GM21576 (cell line): Measurements from ENCODE around the gene SNRNP70.
"Not testable (repeated sequence)": the region's sequence is repeated elsewhere in the genome, so short reads cannot be mapped to it uniquely, and the experiment has no call there.

ENCODE experiments used
- ATAC-seq: cut with Tn5 transposase; IDR thresholded peaks from one replicate; pipeline ENCODE4 v1.9.1; 2021; ENCODE audit warnings: mild to moderate bottlenecking, moderate library complexity; ENCODE audit not compliant: unreplicated experiment

The SNRNP70 gene

DNA sequence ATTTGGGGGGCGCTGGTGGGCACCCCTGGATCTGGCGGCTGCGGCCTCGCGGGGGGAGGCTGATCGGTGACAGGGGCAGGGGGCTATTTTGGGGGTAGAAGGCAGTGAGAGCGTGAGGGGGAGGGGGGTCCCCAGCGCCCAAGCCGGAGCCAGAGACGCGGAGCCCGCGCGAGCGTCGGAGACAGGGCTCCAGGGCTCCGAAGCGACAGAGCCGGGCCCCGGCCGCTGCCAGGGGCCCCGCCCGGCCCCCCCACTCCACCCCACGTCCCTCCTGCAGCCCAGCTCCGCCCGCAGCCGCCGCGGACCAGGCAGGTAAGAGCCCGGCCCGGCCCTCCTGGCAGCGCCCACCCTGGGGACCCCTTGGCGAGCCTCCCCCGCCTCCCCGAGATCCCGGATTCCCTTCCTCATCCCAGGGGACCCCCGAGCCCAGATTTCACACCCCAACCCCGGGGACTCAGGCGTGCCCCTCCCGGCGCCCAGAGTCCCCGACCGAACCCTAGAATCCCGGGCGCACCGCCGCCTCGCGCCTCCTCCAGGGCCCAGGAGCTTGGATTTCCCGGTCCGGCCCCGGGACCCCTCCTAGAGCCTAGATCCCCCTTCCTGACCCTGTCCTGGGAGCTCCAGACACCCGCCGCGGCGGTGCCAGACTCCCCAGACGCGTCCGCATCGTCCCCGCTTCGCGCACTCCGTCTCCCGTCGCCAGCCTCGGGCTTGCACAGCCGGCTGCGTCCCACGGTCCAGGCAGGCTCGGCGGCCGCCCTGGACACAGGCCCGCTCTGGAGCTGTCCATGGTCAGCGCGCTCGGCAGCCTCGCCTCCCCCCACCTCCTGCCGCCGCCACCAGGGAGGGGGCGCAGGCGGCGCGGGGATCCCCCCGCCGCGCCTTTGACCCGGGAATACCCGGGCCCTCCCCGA, 34.4 kb downstream of the SNRNP70 start, which contains the start of gene PPFIA3:
PPFIA3 (plus strand) TSS at position 134 of the 914 bp plus-strand sequence. CDS start 8,330 bp downstream, outside the sequence.
- ATAC-seq = no peak

DNA sequence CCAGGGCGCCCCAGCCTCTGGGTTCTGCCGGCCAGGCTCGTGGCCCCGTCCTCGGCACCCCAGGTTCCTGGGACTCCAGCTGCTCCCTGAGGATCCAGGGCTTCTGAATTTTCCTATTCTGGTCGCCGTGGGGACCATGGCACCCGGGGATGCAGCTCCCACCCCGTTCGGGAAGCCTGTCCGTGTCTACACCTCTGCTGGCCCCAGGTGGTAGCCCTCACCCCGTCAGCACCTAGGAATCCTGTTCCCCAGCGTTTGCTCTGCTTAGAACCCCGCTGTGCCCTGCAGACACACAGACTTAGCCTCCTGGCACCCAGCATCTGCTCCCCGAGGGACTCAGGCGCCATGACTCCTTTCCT, 35.1 kb downstream of the SNRNP70 start:
- ATAC-seq = no peak

DNA sequence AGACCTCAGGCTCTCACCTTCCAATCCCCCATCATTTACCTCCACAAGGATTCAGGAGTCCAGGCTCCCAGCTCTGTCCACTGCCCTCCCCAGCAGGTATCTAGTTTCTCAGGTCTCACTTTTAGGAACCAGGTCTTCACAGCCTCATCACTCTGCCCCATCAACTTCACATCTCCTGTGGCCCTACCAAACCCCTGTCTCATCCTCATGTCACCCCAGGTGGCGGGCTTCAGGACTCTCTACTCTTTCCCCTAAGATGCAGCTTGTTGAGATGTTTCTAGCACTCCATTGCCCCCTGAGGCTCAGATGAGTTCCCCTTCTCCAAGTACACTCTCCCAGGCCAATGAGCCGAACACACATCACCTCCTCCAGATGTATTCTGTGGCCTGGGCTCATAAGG, 35.6 kb downstream of the SNRNP70 start:
- no peak for ATAC-seq

DNA sequence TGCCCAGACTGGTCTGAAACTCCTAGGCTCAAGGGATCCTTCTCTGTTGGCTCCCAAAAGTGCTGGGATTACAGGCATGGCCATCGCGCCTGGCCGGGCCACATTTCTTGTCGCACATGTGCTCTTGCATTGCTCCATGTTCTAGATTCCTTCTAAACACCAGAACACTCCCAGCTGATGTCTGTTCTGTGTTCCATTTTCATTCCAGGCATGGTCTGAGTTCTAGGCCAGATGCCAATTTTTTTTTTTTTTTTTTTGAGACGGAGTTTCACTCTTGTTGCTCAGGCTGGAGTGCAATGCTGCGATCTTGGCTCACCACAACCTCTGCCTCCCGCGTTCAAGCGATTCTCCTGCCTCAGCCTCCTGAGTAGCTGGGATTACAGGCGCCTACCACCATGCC, 36.6 kb downstream of the SNRNP70 start:
- ATAC-seq = not testable (repeated sequence)

DNA sequence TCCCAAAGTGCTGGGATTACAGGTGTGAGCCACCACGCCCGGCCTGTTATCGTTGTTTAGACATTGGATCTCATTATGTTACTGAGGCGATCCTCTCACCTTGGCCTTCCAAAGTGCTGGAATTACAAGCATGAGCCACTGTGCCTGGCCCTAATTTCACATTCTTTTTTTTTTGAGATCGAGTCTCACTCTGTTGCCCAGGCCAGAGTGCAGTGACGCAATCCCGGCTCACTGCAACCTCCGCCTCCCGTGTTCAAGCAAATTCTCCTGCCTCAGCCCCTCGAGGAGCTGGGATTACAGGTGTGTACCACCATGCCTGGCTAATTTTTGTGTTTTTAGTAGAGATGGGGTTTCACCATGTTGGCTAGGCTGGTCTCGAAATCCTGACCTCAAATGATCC, 38.0 kb downstream of the SNRNP70 start:
- ATAC-seq = not testable (repeated sequence)

DNA sequence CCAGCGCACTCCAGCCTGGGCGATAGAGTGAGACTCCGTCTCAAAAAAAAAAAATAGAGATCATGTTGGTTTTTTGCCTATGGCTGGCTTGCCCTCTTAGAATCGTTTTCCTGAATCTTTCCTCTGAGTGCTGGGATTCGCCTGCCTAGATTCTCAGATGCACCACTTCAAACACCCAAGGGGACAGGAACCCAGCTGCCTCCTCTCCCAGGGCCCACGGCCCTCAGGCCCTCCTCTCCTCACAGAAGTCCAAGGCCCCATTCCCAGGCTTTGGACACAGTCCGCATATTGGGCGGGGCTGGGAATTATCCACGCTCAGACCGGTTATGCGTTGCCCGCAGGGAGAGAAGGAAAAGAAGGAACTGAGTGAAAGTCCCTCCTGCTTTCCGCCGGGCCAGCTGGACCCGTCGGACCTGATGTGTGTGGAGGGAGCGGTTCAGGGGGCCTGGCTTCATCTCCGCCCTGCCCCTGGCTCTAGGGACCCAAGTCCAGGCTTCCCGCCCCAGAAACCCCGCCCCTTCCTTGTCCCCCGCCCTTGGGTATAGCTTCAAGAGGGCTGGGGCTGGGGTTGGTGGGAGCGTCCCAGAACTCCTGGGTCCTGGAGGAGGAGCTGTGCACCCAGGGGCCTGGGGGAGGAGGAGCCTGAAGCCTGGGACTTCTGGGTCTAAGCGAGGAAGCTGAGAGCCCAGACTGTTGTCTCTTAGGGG, 39.9 kb downstream of the SNRNP70 start:
- ATAC-seq = no peak

DNA sequence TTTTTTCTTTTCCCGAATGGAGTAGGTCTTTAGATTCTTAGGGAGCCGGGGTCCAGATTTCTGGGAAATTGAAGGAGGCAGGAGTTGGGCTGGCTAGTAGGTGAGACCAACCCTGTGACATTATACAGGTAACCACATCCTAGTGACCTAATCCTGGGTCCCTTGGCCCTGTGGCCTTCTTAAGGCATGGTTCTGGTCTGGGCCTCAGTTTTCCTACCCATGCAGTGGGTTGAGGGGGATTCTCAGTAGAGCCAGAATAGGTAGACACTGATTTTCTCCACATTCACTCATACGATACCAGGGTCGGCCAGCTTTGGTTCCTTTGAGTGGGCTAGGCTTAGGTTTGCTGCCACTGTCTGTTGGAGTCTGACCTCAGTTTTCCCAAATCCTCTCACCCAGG, 41.3 kb downstream of the SNRNP70 start:
- no peak for ATAC-seq

DNA sequence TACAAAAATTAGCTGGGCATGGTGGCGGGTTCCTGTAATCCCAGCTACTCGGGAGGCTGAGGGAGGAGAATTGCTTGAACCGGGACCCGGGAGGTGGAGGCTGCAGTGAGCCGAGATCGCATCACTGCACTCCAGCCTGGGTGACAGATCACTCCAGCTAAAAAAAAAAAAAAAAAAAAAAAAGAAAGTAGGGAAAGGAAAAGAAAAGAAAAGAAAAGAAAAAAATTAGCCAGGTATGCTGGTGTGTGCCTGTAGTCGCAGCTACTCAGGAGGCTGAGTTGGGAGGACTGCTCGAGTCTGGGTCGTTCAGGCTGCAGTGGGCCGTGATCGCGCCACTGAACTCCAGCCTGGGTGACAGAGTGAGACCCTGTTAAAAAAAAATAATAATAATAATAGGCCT, 42.0 kb downstream of the SNRNP70 start:
- not testable (repeated sequence) for ATAC-seq

DNA sequence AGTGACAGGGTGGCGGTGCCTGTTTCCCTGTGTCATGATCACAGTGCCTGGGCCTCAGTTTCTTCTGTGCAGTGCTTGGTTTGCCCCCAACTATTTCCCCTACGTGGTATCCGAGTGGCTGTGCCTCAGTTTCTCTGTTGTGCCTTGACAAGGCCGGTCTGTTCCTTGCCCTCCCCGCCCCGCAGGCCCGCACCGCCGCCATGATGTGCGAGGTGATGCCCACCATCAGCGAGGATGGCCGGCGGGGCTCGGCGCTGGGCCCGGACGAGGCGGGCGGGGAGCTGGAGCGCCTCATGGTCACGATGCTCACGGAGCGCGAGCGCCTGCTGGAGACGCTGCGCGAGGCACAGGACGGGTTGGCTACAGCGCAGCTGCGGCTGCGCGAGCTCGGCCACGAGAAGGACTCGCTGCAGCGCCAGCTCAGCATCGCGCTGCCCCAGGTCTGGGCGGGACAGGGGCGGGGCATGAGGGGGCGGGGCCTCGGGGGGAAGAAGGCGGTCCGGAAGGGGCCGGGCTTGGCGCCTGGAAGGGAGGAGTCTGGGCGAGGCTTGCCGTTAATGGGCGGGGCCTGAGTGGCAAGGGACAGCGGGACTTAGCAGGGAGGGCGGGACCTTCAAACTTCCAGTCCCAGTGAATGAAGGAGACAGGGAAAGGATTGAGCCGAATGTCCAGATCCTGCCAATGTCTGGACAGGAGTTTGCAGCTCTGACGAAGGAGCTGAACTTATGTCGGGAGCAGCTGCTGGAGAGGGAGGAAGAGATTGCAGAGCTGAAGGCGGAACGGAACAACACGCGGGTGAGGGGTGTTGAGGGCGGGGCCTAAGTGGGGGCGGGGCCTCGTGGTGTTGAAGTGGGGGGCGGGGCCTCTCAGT, 42.7 kb downstream of the SNRNP70 start:
- ATAC-seq = peak; percentile 78

DNA sequence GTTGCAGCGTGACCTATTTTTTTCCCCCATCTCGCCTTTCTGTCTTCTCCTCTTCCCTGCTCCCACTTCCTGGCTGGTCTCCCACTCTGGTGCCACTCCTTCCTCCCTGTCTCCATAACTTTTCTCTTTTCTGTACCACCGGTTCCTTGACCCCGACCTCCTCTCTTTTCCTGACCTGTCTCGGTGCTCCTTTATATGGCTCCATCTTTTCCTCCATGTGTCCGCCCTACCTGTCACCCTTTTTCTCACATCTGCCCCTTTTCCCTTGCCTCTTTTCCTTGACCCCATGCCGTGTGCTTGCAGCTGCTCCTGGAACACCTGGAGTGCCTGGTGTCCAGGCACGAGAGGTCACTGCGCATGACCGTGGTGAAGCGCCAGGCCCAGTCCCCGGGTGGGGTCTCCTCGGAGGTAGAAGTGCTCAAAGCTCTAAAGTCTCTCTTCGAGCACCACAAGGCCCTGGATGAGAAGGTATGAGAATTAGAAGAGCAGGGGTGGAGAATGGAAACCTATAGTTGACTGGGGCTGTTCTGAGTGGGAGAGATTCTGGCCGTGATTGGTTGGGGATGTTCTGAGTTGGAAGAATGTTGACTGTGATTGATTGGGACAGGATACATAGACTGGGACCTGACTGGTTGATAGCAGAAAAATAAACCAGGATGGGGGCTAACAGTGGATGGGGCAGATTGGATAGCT, 43.4 kb downstream of the SNRNP70 start:
- ATAC-seq = no peak

DNA sequence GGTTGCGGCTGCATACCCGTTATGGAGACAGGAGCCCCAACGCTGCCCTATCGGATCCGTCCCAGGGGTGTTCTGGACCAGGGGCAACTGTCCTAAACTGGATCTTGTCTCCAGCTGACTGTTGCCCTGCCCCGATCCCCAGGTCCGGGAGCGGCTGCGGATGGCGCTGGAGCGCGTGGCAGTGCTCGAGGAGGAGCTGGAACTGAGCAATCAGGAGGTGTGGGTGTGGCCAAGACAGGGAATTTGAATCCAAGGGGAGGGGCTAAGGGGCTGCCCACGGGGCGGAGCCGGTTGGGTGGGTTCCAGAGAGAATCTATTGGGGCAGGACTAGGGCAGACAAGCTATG, 44.0 kb downstream of the SNRNP70 start:
- ATAC-seq = no peak

DNA sequence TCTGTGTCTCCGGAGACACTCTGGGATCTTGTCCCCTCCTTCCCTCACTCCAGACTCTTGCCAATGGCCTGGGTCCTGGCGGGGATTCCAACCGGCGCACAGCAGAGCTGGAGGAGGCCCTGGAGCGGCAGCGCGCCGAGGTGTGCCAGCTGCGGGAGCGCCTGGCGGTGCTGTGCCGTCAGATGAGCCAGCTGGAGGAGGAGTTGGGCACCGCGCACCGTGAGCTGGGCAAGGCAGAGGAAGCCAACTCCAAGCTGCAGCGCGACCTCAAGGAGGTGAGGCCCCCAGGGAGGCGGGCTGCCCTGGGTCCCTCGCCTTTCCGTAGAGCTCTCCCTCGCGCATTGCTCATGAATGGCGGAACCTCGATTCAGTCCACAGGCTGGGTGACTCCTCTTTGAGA, 45.1 kb downstream of the SNRNP70 start:
- no peak for ATAC-seq

DNA sequence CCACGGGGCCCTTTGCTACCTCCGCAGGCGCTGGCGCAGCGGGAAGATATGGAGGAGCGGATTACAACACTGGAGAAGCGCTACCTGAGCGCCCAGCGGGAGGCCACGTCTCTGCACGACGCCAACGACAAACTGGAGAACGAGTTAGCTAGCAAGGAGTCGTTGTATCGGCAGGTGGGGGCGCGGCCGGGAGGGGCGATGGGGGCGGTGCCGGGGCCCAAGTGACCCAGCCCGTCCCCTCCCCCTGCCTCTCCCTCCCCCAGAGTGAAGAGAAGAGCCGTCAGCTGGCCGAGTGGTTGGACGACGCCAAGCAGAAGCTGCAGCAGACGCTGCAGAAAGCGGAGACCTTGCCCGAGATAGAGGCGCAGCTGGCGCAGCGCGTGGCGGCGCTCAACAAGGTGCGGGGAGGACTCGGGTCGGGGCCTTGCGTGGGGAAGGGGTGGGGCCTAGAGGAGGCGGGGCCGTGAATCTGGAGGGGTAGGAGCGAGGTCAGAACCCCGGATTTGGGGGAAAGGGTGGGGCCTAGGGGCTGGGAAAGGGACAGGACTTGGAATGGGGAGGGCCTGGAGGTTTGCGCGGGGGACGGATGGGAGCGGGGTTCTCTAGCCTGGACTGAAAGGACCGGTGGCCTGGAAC, 47.8 kb downstream of the SNRNP70 start:
- no peak for ATAC-seq

DNA sequence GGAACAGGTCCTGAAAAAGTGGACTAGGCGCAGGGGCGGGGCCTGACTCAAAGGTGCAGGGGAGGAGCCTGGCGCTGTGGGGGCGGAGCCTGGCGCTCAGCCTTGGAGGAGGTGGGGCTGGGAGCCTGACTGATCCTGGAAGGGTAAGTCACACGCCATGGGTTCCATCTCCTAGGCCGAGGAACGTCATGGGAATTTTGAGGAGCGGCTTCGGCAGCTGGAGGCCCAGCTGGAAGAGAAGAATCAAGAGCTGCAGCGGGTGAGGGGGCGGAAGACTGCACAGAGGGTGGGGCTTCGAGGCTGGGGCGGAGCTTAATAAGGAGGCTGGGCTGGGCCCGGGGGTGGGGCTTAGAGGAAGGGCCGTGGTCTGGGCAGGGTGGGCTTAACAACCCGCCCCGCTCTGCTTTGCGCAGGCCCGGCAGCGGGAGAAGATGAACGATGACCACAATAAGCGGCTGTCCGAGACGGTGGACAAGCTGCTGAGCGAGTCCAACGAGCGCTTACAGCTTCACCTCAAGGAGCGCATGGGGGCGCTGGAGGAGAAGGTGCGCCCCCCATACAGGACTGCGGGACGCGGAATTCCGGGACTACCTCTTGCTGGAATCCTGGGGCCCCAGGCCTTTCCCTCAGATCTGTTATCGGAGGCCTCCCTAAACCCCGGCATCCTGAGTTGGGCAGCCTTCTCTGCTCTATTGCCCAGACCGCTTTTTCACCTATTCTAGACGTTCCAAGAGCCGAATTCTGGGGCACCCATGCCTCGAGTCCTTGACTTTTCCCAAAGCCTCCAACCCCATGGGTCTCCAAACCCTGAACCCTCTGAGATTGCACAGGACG, 48.6 kb downstream of the SNRNP70 start:
- ATAC-seq = no peak

DNA sequence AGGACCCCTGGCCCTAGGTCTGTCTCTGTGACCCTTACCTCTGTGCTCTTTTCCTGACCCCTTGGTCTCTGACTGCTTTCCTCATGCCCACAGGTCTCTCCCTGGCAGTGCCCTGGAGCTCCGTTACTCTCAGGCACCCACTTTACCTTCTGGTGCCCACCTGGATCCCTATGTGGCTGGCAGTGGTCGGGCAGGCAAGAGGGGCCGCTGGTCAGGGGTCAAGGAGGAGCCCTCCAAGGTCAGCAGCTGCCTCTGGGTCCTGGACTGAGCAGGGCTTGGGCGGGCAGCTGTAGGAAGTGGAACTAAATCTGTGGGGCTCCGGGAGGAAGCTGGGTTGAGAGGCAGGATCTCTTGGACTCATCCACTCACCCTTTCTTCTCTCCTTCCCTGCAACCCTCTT, 50.4 kb downstream of the SNRNP70 start:
- ATAC-seq = no peak

DNA sequence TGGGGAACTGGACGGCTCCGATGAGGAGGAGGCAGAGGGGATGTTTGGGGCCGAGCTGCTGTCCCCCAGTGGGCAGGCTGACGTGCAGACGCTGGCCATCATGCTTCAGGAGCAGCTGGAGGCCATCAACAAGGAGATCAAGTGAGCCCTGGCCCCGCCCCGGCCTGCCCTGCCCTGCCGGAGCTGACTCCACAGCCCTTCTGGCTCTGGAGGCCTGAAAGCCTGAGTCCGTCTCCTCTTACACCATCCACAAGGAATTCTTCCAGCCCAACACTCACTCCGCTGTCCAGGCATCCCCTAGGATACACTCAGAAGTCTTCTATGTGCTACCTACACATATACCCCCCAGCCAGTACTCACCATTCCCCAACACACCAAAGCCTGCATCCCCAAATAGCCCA, 51.5 kb downstream of the SNRNP70 start:
- ATAC-seq = no peak

DNA sequence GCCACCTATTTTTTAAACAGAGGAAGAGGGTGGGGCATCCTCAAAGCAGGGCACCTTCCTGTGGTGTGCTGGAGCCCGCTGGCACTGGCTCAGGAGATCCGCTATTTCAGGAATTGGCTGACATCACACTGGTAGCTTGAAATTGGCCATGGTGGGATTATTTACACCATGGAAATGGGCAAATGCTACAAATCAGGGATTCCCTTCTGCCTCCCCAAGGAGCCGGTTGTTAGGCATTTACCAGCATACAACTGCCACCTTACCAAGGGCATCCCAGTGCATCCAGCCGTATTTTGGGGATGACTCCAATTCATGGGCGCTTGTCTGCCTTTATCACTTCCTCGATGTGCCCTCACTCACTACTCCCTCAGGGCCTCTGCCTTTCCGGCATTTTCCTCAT, 55.7 kb downstream of the SNRNP70 start:
- no peak for ATAC-seq

DNA sequence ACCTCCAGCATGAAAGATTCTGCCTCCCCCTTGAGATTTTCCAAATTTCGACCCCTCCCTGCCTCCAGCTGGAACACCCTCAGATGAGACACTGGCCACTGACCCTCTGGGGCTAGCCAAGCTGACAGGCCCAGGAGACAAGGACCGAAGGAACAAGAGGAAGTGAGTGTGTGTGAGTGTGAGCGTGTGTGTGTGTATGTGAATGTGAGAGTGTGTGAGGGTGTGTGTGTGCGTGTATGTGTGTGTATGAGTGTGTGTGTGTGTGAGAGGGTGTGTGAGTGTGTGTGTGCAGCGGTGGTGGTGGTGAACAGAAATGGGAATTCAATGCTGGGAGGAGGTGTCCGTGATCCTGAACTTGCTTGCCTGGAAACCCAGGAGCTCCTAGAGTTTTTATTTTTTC, 56.1 kb downstream of the SNRNP70 start:
- ATAC-seq = no peak

DNA sequence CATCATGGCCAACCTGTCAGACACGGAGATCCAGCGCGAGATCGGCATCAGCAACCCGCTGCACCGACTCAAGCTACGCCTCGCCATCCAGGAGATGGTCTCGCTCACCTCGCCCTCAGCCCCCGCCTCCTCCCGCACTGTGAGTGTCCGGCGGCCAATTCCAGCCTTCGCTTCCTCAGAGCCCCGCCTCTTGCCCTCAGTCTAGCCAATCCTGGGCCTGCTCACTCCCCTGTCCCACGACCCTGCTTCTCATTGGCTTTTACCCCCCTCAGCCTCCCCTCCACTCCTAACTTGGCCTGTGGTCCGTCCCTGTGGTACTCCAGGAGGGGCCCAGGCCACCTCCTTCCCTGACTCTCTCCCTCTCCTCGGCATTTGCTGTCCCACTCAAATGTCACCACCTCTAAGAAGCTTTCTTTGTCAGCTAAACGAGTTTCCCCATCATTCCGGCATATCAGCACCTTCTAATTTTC, 57.6 kb downstream of the SNRNP70 start:
- ATAC-seq = no peak
